Mammary epithelial cell (primary cell): ENCODE measurements around the gene OR1J2.

Experiments used
- CTCF ChIP-seq, 2 donors: IDR thresholded peaks in 1 of 2; conservative IDR thresholded peaks in 1 of 2; 2 replicates each; pipeline ENCODE4 v1.5.1; 2011 to 2012; ENCODE audit warnings: inconsistent platforms in 2 of 2, low read length in 2 of 2, mild to moderate bottlenecking in 2 of 2, control low read depth in 1 of 2, low read depth in 1 of 2; ENCODE audit not compliant: insufficient read depth in 1 of 2; ENCODE audit errors: extremely low read depth in 1 of 2
- EZH2 ChIP-seq: IDR thresholded peaks from 2 replicates; pipeline ENCODE4 v1.6.1; 2012; ENCODE audit warnings: low read length, inconsistent platforms, borderline replicate concordance

- no peak for TF ChIP-seq CTCF (conservative IDR thresholded peaks at IDR 0.05 in 1 of 2, IDR thresholded peaks at IDR 0.05 in 1 of 2; ENCODE audit: extremely low read depth in 1 of 2, insufficient read depth in 1 of 2, low read depth in 1 of 2, low read length in 2 of 2)
- no peak for TF ChIP-seq EZH2
These were observed 8.2 kb downstream of the OR1J2 start, which contains the start of gene OR1J4 for GRCh38 chr9:122518841-122519240.
